Dermis microvascular lymphatic vessel endothelial cell (primary cell): Measurements from ENCODE around the gene DDR1. TPM values are rescaled to one million over a fixed set of nuclear protein-coding genes. Genes with fewer than 3 reads are reported as not detected.
"Not testable (repeated sequence)": the region's sequence is repeated elsewhere in the genome, so short reads cannot be mapped to it uniquely, and the experiment has no call there.

ENCODE experiments used
- DNase-seq, 2 donors: peaks; one replicate each; pipeline versions ENCODE4 v3.0.0 to v3.0.0-alpha.2; 2010; ENCODE audit warnings: low read depth in 2 of 2
- total RNA-seq: library from RNA; depleted of rRNA; stranded (reverse); fragments of >200 nt; gene quantifications from 2 replicates; pipeline ENCODE4 v1.2.1, GENCODE V29; 2014

Gene DDR1
- total RNA-seq: 4.0 and 10.1 TPM in 2 replicates

DNA sequence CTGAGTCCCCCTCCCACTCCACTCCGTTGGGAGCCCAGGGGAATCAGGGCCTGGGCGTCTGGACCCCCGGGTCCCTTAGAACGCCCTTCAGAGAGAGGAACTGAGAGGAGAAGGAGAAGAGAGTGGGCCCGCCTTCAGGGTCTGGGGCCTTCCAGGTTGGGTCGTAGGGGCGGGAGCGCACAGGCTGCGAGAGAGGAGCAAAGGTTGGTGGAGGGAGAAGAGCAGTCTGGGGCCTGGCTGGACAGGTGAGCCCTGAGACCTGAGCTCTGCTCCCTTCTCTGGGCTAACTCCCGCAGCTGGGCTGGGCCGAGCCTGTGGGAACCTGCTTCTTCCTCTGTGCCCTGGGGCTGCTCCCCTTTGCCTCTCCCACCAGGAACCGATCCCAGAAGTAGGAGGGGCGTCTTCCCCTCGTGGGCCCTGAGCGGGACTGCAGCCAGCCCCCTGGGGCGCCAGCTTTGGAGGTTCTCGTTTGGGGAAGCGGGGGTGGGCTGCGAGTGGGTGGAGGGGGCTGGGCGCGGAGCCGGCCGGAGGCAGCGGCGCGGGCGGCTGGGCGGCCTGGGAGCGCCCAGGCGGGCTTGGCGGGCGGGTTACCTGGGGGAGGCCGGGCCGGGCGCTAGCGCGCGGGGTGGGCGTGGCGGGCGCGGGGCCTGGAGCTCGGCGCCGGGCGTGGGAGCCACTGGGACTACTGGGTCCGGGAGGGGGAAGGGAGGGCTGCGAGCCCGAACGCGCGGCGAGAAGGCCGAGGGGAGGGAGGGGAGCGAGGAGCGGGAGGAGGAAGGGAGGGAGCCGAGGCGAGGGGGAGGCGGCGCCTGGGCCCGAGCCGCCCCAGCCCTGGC, at the start of gene DDR1:
Gene DDR1, plus strand, starts transcription at position 835 of the 836 bp plus-strand sequence. CDS start 4,211 bp downstream, outside the sequence.
- DNase-seq: peak in 1 of 2 donors; percentile 49

DNA sequence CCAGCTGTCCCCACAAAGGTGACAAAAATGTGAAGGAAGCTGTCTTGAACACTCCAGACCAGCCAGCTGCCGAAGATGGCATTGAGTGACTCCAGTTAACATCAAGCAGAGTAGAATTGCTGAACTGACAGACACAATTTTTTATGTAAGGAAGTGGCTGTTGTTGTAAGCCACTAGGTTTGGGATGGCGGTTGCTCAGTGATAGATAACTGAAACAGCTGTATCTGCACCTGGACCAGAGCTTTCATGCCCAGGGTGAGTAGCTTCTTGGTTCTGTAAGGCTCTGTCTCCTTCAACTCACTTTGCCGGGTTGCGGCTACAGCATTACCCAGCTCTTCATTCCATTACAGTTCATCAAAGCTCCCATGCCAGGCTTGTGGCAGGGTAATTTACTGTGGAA, 49.7 kb upstream of the DDR1 start:
- DNase-seq: no peak

- DNase-seq: no peak
These were observed 48.7 kb upstream of the DDR1 start for GRCh38 chr6:30835576-30835975.

- DNase-seq: peak; percentile 14 to 38
These were observed 47.9 kb upstream of the DDR1 start for GRCh38 chr6:30836431-30836866.

GRCh38 chr6:30836957-30837356, 47.4 kb upstream of the DDR1 start:
- no peak for DNase-seq

DNA sequence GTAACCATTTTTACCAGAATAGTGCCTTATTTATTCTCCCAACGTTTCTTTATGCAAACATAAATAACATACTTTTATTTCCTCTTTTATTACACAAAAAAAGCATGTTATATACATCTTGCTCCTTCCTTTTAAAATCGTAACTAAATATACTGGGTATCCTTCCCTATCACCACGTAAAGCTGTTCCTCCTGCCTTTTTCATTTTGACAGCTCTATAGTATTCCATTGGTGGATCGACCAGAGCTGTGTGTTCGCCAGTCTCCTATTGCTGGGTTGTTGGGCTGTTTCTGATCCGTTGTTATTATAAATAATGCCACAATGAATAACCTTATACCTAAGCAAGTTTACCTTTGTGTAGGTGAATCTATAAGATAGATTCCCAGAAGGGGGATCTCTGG, 46.9 kb upstream of the DDR1 start:
- DNase-seq: no peak

DNA sequence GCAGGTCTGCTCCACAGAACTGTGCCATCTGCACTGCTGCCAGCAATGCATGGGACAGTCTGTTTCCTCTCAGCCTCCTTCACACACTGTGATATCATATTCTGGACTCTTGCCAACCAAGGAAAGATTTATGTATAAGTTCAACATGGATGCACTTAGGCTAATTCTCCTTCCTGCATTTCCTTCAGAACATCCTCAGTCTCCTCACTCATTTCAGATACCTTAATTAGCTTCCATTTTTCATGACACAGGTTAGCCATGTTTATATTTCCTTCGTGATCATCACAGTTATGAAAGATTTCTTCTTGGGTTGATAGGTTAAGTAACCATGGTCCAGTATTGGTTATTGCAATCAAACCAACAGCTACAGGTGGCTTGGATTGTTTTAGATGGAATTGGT, 46.4 kb upstream of the DDR1 start:
- peak in 1 of 2 donors; percentile 80 for DNase-seq

GRCh38 chr6:30839671-30840070, 44.6 kb upstream of the DDR1 start:
- DNase-seq: no peak

GRCh38 chr6:30840084-30840934, 44.0 kb upstream of the DDR1 start:
- no peak for DNase-seq

DNA sequence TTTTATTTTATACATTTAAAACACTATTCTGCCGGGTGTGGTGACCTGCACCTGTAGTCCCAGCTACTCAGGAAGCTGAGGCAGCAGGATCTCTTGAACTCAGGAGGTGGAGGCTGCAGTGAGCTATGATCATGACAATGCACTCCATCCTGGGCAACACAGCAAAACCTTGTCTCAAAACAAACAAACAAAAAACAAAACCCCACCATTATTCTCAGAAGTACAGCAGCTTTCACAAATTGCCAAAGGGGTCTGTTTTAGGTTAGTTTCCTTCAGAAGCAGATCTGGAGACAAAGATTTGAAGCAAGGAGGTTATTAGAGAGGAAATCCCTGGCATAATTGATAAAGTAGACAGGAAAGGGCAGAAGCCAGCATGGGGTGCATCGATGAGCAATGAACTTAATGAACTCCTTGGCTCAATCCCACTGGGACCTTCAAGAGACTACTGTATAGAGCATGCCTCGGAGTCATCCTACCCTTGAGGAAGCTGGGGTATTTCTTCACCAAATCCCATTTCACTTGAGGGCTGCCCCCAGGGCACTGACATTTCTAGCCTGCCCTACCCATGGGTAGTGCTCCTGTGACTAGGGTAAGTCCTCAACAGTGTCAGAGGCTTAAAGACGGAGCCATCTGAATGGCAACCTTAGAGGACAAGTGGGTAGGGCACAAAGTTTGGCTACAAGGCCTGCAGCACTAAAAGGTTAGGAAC, 43.2 kb upstream of the DDR1 start:
- peak in 1 of 2 donors; percentile 9 for DNase-seq

GRCh38 chr6:30841644-30842504, 42.4 kb upstream of the DDR1 start:
- no peak for DNase-seq

GRCh38 chr6:30842754-30843610, 41.3 kb upstream of the DDR1 start:
- no peak for DNase-seq

GRCh38 chr6:30843611-30843998, 40.7 kb upstream of the DDR1 start:
- DNase-seq: no peak

DNA sequence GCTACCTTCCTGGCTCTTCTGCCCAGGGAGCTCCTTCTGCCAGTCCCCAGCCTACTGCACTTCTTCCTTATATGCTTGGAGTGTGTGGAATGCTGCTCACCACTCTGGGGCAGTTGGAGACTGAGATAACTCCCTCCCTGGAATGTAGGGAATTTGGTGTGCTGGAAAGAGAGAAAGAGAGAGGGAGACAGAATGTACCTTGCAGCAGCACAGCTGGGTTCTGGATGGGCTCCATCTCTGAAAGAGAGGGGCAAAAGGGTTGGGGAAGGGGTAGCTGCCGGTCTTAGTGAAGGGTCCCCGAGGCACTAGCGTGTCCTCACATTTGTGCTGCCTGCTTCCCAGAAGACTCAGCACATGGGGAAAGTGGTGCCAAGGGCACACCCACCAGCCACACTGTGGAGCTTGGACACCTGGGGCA, 40.2 kb upstream of the DDR1 start:
- DNase-seq: no peak

DNA sequence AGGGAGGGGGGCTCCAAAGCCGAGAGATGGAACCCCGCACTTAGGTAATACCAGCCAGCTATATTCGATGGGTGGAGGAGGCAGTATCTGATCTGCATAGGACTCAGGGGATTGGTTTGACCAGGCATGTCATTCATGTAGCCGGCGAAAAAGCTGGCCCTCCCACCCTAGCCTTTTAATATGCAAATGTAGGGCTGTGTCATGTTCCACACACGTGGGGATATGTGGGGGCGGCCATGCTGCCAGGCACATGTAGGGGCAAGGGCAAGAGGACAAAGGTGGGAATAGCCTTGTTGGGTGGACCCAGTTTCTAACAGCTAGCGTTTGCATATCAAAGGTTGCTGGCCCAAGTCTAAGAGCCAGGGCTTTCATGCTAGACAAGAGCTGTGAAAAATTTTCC, 39.1 kb upstream of the DDR1 start:
- DNase-seq: no peak

GRCh38 chr6:30847421-30847970, 36.8 kb upstream of the DDR1 start:
- DNase-seq: no peak

DNA sequence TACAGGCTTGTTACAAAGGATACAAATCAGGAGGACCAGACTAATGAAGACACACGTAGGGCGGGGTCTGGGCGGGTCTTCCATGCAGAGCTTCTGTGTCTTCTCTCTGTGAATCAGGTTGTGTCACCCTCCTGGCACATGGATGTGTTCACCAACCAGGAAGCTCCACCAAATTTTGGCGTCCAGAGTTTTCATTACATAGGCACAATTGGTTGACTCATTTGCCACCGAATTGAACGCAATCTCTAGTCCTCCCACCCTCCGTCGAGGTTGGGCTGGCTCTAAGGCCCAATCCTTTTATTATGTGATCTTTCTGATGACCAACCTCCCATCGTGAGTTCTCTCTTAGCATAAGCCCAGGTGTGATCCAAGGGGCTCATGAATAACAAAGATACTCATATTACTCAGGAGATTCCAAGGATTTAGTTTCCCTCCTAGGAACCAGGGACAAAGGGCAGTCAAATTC, 36.3 kb upstream of the DDR1 start:
- no peak for DNase-seq

DNA sequence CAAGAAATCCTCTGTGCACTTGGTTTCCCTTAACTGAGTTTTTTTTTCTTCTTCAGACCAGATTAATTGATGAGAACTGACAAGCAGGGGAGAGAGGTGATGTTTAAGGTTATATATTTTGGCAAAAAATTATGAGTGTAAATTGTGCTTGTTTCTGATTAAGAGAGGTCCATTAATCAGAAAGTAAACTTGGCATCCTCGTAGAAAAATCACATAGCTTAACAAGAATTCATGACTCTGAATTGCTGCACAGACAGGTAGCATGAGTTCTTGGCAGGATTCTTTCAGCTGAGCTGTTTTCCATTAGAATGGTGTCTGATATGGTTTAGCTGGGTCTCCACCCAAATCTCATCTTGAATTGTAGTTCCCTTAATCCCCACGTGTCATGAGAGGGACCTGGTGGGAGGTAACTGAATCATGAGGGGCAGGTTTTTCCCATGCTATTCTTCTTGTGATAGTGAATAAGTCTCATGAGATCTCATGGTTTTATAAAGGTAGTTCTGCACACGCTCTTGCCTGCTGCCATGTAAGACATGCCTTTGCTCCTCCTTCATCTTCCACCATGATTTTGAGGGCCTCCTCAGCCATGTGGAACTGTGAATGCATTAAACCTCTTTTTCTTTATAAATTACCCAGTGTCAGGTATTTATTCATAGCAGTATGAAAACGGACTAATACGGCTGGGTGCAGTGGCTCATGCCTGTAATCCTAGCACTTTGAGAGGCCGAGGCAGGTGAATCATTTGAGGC, 34.2 kb upstream of the DDR1 start:
- DNase-seq: no peak

- DNase-seq: not testable (repeated sequence)
These were observed 31.9 kb upstream of the DDR1 start for GRCh38 chr6:30852459-30852858.
